Activated T-cell treated with anti-CD3 and anti-CD28 coated beads for 1 hour (primary cell): ENCODE results near the gene RARRES2.

Experiments used
- DNase-seq: peaks from one replicate; pipeline ENCODE4 v3.0.0-alpha.2; 2020; ENCODE audit warnings: low read depth

Gene RARRES2

DNA sequence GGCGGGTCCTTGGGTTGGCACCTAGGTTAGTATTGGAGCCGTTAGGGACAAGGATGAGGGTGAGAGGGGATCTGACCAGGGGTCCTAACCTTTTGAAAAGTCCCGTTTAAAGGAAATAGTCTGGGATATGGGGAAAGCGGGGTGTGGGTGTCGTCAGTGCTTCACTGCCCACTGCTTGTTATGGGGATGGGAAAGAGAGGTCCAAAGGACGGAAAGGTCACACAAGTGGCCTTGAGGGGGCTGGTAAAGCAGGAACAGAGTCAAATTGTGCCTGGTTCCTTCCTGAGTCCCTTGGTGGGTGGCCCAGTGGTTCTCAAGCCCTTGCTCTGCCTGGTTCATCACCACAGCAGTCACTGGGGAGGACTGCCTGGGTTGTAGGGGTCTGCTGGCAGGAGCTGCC, 35.1 kb upstream of the RARRES2 start:
- no peak for DNase-seq

DNA sequence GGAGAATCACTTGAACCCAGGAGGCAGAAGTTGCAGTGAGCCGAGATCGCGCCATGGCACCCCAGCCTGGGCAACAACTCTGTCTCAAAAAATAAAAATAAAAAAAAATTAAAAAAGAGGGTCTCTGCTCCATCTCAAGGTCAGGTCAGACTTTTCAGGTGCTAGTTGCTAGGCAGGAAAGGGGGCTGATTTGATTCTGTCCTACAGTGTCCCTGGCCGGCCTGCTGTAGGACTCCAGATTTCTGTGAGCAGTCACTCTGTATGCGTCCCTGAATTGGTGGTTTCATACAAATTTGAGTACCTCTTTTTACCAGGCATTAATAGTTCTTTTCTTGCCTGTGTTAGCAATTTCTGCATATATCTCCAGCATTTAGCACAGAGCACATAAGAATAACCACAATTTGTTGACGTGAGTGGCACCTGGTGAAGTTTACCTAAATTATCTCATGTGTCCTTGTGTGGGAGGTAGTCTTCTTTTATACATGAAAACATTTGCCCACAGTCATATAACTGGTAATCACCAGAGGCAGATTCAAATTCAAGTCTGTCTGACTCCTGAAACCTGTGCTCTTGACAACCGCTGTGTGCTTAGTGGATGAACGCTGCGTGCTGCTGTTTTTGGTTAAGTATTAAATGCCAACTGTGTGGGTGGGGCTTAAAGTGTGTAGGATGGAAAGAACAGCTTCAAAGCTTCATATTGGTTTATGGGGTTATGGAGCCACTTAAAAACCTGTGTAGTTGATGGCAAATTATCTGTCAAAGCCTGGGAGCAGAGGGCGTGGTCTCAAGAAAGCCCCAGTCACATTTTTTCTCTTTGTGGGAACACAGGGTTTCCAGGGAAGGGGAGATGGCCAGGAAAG, 34.5 kb upstream of the RARRES2 start:
- no peak for DNase-seq

DNA sequence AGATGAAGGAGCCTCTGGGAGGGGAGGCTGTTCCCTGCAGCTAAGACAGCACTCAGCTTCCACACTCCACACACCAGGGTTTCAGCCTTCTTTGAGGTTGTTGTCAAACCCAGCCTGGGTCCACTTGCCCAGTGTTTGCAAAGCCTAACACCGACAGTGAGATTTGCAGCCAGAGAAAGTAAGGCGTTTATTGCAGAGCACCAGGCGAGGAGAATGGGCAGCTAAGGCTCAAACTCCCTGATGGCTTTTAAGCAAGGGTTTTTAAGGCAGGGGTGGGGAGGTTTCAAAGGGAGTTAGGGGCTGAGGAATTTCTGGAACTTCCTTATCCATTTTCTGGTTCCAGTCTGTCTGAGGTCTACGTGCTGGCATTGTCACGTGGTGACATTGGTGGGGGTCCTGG, 33.0 kb upstream of the RARRES2 start:
- no peak for DNase-seq

DNA sequence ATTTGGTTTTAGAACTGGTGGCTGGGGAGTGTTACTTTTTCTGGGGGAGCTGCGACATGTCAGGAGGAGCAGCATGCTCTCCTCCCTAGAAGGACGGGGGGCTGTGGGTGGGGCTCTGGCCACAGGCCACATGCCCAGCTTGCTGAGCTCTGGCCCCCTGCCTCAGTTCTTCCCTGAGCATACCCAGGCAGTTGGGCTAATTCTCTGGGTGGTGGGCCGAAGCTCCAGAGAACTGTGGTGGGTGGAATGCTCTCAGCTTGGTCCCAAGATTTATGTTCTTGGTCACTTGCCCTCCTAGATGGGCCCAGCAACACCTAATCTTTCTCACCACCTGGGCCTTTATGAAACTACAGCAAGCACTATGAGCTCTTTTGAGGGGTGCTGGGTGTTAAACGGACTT, 32.6 kb upstream of the RARRES2 start:
- no peak for DNase-seq

DNA sequence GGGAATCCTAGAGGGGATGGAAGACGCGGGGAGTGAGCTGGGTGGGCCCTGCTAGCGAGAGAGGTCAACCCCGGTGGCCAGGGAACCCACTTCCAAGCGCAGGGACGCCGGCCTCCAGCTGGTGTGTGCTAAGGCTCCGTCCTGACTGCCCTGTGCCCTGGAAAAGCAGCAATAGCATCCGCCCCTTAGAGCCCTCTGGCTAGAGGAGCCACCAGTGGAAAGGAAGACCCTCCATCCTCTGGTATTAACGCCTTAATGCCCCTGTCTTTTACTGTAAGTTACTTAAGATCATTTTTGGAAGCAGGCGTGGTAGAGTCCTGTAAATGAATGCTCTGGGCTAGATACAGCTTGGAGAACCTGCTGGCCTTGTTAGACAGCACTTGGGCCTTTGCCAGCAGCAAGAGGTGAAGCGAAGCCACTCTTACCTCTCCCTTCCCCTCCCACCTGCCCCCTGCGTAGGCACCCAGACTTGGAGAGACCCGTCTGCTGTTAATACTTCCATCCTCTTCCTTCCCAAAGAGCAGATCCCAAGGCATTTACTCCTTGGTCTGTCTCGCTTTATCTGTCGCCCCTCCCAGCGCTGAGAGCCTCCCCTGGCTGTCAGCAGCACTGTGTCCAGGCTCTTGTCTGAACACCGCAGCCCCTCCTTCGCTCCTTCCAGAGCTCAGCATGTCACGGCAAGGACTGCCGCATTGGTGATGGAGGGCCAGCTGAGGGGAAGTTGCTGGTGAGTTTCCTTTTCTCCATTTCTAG, 31.8 kb upstream of the RARRES2 start:
- DNase-seq = no peak

DNA sequence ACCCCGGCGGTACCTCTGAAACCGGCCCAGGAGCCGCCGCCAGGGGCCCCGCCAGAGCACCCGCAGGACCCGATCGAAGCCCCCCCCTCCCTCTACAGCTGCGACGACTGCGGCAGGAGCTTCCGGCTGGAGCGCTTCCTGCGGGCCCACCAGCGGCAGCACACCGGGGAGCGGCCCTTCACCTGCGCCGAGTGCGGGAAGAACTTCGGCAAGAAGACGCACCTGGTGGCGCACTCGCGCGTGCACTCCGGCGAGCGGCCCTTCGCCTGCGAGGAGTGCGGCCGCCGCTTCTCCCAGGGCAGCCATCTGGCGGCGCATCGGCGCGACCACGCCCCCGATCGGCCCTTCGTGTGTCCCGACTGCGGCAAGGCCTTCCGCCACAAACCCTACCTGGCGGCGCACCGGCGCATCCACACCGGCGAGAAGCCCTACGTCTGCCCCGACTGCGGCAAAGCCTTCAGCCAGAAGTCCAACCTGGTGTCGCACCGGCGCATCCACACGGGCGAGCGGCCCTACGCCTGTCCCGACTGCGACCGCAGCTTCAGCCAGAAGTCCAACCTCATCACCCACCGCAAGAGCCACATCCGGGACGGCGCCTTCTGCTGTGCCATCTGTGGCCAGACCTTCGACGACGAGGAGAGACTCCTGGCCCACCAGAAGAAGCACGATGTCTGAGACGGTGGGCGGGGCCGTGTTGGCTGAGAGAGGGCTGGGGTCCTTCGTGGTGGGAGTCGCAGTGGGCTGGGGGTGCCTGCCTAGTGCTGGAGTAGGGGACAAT, 31.0 kb upstream of the RARRES2 start:
- no peak for DNase-seq

DNA sequence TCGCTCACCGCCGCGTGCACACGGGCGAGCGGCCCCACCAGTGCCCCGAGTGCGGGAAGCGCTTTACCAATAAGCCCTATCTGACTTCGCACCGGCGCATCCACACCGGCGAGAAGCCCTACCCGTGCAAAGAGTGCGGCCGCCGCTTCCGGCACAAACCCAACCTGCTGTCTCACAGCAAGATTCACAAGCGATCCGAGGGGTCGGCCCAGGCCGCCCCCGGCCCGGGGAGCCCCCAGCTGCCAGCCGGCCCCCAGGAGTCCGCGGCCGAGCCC, 30.5 kb upstream of the RARRES2 start:
- no peak for DNase-seq

DNA sequence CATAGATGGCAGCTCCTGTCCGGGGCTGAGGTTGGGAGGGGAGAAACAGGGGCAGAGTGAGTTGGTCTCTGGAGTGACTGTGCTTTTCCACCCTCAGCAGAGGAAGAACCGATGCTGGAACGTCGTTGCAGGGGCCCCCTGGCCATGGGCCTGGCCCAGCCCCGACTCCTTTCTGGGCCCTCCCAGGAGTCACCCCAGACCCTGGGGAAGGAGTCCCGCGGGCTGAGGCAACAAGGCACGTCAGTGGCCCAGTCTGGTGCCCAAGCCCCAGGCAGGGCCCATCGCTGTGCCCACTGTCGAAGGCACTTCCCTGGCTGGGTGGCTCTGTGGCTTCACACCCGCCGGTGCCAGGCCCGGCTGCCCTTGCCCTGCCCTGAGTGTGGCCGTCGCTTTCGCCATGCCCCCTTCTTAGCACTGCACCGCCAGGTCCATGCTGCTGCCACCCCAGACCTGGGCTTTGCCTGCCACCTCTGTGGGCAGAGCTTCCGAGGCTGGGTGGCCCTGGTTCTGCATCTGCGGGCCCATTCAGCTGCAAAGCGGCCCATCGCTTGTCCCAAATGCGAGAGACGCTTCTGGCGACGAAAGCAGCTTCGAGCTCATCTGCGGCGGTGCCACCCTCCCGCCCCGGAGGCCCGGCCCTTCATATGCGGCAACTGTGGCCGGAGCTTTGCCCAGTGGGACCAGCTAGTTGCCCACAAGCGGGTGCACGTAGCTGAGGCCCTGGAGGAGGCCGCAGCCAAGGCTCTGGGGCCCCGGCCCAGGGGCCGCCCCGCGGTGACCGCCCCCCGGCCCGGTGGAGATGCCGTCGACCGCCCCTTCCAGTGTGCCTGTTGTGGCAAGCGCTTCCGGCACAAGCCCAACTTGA, 29.9 kb upstream of the RARRES2 start:
- no peak for DNase-seq

DNA sequence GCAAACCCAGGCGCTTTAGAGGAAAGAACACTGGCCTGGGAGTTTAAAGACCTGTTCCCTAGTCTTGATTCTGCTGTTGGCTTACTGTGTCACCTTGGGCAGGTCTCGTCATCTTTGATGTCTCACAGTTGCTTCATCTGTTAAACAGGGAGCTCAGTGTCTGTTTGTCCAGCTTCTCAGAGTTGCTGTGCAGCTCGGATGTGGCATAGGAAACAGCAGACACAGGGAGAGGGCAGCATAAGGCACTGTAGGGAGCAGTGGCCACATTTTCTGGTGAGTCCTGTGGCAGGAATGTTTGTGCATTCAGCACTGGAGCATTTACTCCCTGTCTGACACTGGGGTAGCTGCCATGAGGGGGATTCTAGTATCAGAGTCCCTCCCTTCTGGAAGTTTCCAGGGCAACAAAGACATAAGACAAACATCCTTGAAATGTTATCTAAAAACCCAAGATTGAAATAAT, 29.2 kb upstream of the RARRES2 start:
- no peak for DNase-seq

DNA sequence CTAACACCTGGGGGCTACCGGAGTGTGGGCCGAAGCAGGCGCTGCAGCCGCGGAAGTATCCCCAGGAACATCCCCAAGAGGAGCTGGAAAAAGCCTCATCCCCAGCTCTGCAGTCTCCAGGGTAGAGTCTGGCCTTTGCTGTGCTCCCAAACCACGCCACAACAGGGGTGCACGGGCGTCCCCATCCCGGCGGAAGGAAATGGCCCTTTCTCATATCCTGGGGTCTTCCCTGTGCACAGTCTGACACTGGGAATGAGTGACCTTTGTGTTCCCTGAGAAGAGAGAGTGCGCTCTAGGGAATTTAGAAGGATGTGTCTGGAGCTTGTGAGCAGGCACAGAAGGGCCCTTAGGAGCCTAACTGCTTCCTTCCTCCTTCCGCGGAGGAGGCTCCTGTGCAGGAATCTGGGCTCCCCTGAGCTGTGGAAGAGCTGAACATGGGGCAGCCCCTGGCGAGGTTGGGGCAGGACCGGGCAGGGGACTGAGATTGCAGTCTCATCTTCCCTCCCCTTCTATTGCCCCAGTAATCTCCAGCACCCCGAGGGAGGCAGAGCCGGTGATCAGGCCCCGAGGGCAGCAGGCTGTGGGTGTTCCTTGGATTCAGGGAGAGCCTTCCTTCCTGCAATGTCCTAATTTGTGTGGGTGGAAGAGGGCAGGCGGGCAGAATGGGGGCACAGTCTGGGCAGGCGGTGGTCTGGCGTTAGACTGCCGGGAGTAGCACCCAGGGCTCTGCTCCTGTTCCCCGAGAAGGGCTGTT, 28.5 kb upstream of the RARRES2 start:
- DNase-seq = no peak

DNA sequence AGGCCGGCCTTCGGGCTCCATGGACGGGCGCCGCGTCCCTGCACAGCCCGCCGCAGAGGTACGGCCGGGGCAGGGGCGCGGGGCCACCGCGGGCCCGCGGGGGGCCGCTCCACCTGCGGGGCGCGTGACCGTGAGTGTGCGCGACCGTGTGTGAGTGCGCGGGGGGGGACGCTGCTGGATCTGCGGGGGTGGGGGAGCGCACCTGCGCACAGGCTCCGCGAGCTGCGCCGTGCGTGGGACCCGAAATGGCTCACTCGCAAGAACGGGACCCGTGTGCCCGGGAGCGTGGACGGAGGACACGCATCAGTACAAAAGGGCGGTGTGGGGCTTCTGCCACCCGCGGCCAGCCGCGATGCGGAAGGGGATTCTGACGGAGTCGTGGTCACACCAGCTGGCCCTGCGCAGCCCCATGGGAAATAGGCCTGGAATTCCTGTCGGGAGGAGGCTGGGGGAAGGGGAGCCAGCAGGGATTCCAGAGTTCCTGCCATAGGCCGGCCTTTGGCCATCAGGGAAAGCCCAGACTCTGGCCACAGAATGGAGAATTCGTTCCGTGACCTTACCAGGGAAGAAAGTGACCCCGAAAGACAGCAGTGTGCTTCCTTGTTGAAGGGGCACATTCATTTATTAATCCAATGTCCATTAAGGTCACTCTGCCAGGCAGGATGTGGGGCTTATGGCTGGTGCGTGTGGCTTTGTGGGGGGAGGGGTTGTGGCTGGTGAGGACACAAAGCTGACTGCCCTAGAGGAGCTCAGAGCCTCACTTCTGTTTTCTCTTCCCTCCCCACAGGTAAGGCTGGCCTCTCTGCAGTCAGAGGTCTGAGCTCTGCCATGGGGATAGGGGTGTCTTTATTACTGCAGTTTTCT, 27.7 kb upstream of the RARRES2 start:
- DNase-seq = peak; percentile 55

DNA sequence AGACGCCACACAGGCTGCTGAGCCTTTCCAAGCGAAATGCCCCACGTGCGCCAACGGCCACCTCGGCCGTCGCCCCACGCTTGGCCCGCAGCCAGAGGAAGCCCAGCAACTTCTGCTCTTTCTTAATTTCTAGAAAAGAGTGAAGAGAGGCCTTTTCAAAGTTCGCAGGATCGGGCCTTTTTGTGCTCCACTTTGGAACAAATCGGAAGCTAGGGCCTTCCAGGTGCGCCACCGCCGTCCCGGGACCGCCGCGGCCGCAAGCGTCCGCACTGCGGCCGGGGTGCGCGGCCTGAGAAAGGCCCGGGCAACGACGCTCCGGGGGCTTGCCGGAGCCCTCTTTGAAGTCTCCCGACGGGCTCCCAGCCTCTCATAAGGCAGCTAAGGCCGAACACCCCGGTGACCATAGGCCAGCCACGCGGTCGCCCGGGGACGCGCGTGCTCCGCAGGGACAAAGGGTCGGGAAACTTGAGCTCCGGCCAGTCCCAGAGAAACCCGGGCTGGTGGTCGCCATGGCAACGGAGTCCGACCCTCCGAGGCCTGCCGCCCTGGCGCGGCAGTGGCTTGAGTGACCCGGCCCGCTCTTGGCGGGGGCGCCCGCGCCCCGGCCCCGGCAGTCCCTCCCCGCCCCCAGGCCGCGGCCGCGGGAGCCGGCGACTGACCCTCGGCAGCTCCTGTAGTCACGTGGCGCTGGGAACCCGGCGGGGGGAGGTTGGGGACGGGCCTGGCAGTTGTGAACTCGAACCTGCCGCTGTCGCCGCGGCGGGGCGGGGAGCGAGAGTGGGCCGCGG, 26.9 kb upstream of the RARRES2 start, which contains the start of gene REPIN1:
Gene REPIN1, plus strand, starts transcription at position 727 of the 788 bp plus-strand sequence. CDS start 890 bp downstream, outside the sequence.
- peak; percentile 69 for DNase-seq

DNA sequence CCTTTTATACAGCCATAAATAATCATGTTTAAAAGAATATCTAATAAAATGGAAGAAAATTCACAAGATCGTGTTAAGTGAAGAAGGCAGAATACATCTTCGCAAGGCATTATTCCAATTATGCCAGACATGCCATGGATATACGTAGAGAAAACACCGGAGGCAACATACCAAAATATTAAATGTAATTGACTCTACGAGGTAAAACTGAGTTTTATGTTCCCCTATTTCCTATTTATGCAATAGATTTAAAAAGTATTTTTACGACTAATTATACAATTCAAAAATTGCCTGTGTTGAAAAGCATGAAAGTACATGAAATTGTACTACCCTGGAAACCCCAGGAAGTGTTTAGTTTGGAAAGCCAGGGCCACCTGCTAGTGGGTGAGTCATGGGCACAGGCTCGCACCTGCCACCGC, 26.3 kb upstream of the RARRES2 start:
- DNase-seq = no peak

DNA sequence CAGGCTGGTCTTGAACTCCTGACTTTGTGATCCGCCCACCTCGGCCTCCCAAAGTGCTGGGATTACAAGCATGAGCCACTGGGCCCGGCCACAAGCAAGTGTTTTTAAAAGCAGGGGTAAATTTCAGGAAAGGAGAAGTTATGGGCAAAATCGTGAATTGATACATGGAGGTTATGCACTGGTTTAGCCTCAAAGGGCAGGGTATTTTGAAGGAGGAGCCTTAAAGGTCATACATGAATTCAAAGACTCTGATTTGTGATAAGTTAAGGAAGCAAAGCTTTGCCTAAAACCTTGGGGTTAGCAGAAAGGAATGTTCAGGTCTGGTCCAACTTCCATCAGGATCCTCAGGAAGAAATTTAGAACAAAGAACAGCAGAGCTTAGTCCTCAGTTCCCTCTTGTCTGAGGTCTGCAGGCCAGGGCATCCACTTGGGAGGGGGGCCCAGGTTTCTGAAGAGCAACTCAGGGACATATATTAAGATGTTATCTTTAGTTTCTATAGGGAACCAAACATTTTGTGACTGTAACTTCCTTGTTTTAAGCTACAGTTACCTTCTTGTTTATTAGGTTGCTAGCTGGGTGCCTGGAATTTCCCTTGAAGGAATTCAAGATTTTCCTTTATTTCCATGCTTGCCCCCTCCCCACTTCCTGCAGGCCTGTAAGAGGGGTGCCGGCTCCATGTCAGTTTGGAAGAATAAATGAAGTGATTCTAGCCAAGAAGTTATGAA, 24.4 kb upstream of the RARRES2 start:
- DNase-seq = no peak

DNA sequence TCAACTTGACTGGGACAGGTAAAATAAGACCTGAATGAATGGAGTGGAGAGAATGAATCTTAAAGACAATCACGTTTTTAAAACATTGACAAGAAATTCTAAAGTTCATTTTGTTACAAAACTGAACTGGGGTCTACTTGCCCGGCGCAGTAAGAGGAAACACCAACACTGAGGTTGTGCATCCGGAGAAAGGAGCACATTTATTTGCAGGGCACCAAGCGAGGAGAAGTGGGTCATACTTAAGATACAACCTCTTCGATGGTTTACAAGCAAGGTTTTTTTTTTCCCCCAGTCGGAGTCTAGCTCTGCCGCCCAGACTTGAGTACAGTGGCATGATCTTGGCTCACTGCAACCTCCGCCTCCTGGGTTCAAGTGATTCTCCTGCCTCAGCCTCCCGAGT, 23.8 kb upstream of the RARRES2 start:
- no peak for DNase-seq

DNA sequence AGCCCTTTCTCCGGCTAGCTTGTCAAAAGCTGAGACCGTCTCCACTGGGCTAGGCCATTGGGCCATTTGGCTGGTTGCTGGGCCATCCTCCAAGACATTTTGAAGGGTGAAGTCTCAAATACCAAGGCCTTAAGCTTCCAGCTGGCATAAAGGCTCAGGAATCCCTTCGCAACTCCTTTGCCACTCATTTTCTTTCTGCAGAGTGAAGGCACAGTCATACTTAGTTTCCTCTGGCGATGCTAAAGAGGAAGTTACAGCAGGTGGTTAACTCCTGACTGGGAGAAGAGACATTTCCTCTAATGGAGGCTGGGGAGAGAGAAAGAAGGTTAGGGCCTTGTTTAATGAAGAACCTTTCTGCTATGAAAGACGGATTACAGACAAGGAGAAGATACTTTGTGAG, 22.4 kb upstream of the RARRES2 start:
- DNase-seq = no peak

DNA sequence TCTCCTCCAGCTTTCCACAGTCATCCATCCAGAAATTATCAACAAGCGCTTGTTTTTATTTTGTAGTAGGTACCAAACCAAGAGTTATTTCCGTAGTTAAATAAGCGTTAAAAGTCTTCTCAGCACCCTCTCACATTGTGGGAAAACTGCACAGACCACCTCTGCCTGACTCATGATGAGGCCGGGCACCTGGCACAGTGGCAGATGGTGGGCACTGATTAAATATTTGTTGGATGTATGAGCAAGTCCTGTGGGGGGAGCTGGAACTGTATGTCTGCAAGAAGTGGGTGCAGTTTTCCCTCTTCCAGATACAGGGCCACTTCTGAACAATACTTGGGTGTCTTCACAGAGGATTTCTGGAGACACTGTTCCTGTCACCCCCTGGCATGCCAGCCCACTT, 21.9 kb upstream of the RARRES2 start:
- no peak for DNase-seq

DNA sequence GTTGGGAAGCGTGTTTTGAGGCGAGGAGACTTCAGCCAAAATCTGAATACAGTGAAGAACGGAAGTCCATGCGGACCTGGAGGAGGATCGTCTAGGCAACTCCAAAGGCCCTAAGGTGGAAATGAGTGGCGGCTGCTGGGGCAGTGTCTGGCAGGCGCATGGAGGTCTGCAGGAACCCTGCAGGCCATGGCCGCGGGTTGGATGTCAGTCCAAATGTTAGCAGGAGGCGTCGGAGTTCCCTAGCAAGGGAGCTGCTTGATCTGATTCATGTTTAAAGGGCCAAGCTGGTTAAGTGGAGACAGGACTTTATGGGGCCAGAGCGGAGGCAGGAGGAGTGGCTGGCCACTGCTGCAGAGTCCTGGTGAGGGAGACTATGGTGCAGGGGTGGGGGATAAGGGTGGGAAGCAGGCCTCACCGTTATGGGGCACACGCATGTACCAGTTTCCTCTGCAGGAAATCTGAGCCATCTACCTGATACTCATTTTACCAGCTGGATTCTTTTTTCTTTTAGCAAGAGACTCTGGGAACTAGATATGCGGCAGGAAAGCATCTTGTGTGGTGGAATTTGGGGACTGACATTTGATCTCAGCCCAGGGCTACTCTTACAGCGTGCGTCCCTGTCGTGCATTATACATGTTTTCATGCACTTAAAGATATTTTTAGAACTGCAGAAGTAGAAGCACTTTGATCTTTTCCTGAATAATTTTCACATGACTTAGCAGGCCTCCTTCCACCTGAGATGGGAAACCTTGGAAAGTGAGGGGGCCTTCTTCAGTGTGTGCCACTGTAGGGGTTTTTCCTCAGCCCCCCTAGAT, 20.6 kb upstream of the RARRES2 start:
- no peak for DNase-seq
